GM12878 (cell line): ENCODE results near the gene IL17RB. TPM values are rescaled to one million over a fixed set of nuclear protein-coding genes. Genes with fewer than 3 reads are reported as not detected.

Source experiments
- ATAC-seq: fragments of 200-7000 bp; cut with Tn5 transposase; 3 replicates; pipeline ENCODE4 v1.9.1; 2020; ENCODE audit warnings: mild to moderate bottlenecking, moderate library complexity
- BruUV-seq: library from RNA; stranded (reverse); fragments of 400-500 nt; replicated peaks from 2 replicates; lab custom pipeline; 2021; lab: Mats Ljungman, UMichigan
- CTCF ChIA-PET: fragments of 300-600 bp; sonication (Branson Sonifier 250); formaldehyde crosslinking; extraction: SDS; loops from one replicate; lab custom pipeline; 2021; ENCODE audit warnings: inconsistent platforms; lab: Yijun Ruan, JAX
- POLR2A ChIA-PET: fragments of 350-600 bp; formaldehyde crosslinking; extraction: SDS; loops from one replicate; lab custom pipeline; 2021; ENCODE audit warnings: inconsistent platforms; lab: Charles Lee
- RAD21 ChIA-PET: fragments of 300-600 bp; sonication (Branson Sonifier 250); formaldehyde crosslinking; loops from one replicate; lab custom pipeline; 2023; ENCODE audit warnings: antibody characterized with exemption; ENCODE audit not compliant: unreplicated experiment; lab: Charles Lee
- SMC1A ChIA-PET: fragments of 300-600 bp; sonication (Branson Sonifier 250); formaldehyde crosslinking; loops from one replicate; lab custom pipeline; 2023; ENCODE audit not compliant: unreplicated experiment, uncharacterized antibody; lab: Charles Lee
- DNase-seq: peaks from one replicate; pipeline ENCODE4 v3.0.0-alpha.2; 2011; ENCODE audit warnings: low read depth, low spot score
- FAIRE-seq: peaks from 3 replicates; lab custom pipeline; 2011; peaks lifted over from hg19 to GRCh38; lab: Jason Lieb, UNC
- H2AFZ ChIP-seq: 2 replicates; pipeline ENCODE4 v1.6.0; 2011; ENCODE audit warnings: low read depth, low read length, control low read depth; ENCODE audit not compliant: control insufficient read depth
- H3K27ac ChIP-seq: 2 replicates; pipeline ENCODE4 v1.5.1; 2011; ENCODE audit warnings: control low read depth; ENCODE audit not compliant: control insufficient read depth, insufficient read depth
- H3K27me3 ChIP-seq, 2 experiments: replicated peaks in 1 of 2; 2 replicates each; pipeline versions ENCODE4 v1.6.0 to v1.6.1; 2011; ENCODE audit warnings: low read length in 1 of 2; ENCODE audit not compliant: control insufficient read depth in 2 of 2, insufficient read depth in 2 of 2
- H3K36me3 ChIP-seq, 2 experiments: 2 replicates each; pipeline ENCODE4 v1.5.1; 2011; ENCODE audit warnings: low read length in 1 of 2; ENCODE audit not compliant: control insufficient read depth in 2 of 2, insufficient read depth in 2 of 2
- H3K4me1 ChIP-seq: 2 replicates; pipeline ENCODE4 v1.6.1; 2011; ENCODE audit warnings: mild to moderate bottlenecking, low read length, moderate library complexity, mixed read lengths; ENCODE audit not compliant: control insufficient read depth, insufficient read depth
- H3K4me2 ChIP-seq: 2 replicates; pipeline ENCODE4 v1.6.0; 2011; ENCODE audit warnings: control low read depth; ENCODE audit not compliant: control insufficient read depth, insufficient read depth
- H3K4me3 ChIP-seq: fragments of 200-600 bp; sonication (generic); 2 replicates; pipeline ENCODE4 v1.5.1; 2016
- H3K79me2 ChIP-seq: 2 replicates; pipeline ENCODE4 v1.6.0; 2011; ENCODE audit warnings: low read length; ENCODE audit not compliant: control insufficient read depth, insufficient read depth
- H3K9ac ChIP-seq: 2 replicates; pipeline ENCODE4 v1.8.0; 2011; ENCODE audit warnings: low read length, control low read depth, mixed read lengths; ENCODE audit not compliant: control insufficient read depth, insufficient read depth
- H3K9me3 ChIP-seq: replicated peaks from 3 replicates; pipeline ENCODE4 v1.5.1; 2011; ENCODE audit warnings: mild to moderate bottlenecking, low read length; ENCODE audit not compliant: control insufficient read depth, insufficient read depth
- H4K20me1 ChIP-seq: 2 replicates; pipeline ENCODE4 v1.6.0; 2011; ENCODE audit not compliant: control insufficient read depth, insufficient read depth
- CBX5 ChIP-seq: sonication (generic); IDR thresholded peaks from 2 replicates; pipeline ENCODE4 v1.6.1; 2016; ENCODE audit warnings: low read depth, moderate library complexity, mild to moderate bottlenecking, inconsistent platforms
- CHD4 ChIP-seq: fragments of 200-600 bp; sonication (generic); IDR thresholded peaks from 2 replicates; pipeline ENCODE4 v1.6.1; 2016; ENCODE audit warnings: mild to moderate bottlenecking
- CREB1 ChIP-seq: IDR thresholded peaks from 2 replicates; pipeline ENCODE4 v1.6.1; 2012; ENCODE audit warnings: low read depth, mild to moderate bottlenecking, inconsistent platforms
- EP300 ChIP-seq, 2 experiments: fragments of 150-350 bp in 1 of 2; IDR thresholded peaks; 2 replicates each; pipeline ENCODE4 v1.6.1; 2011 to 2012; ENCODE audit warnings: low read depth in 2 of 2, low read length in 2 of 2, borderline replicate concordance in 1 of 2, improper control_type of control experiment in 1 of 2, inconsistent platforms in 1 of 2; ENCODE audit not compliant: control insufficient read depth in 1 of 2
- MXI1 ChIP-seq: fragments of 150-350 bp; IDR thresholded peaks from 2 replicates; pipeline ENCODE4 v1.6.1; 2011; ENCODE audit warnings: low read depth, mild to moderate bottlenecking, inconsistent platforms, low read length, improper control_type of control experiment
- PML ChIP-seq: IDR thresholded peaks from 2 replicates; pipeline ENCODE4 v1.6.1; 2012; ENCODE audit warnings: low read length, inconsistent platforms
- RFX5 ChIP-seq: IDR thresholded peaks from 2 replicates; pipeline ENCODE4 v1.6.1; 2011; ENCODE audit warnings: low read depth, low read length, improper control_type of control experiment
- RUNX3 ChIP-seq: IDR thresholded peaks from 2 replicates; pipeline ENCODE4 v1.6.1; 2012; ENCODE audit warnings: low read length, inconsistent platforms
- YY1 ChIP-seq: IDR thresholded peaks from 2 replicates; pipeline ENCODE4 v1.6.1; 2011; ENCODE audit warnings: low read depth, mild to moderate bottlenecking, low read length
- WGBS: methylation state at CpG from one replicate; pipeline ENCODE4 v1.1.6; 2016; ENCODE audit warnings: low lambda C conversion rate; ENCODE audit not compliant: insufficient replicate concordance, insufficient coverage; ENCODE audit errors: missing lambda C conversion rate; 5-methylcytosine and 5-hydroxymethylcytosine counted together
- in situ Hi-C: fragments of 300-500 bp; cut with MboI; formaldehyde crosslinking; loops from 9 replicates; pipeline ENCODE4 v1.14.3; 2018; ENCODE audit warnings: mixed read lengths
- intact Hi-C: fragments of 100-400 bp; cut with micrococcal nuclease; formaldehyde crosslinking; loops from one replicate; pipeline ENCODE4 v1.14.2; 2022; ENCODE audit not compliant: unreplicated experiment
- polyA plus RNA-seq, 11 experiments: library from polyadenylated mRNA; depleted of rRNA in 4 of 11; unstranded in 6 of 11; stranded (reverse) in 5 of 11; fragments of >200 nt; fragmentation: Nextera tagmentation in 4 of 11; fragmentation: Illumina TruSeq in 1 of 11; extraction: Ambion mirVana in 4 of 11; extraction: Trizol in 1 of 11; gene quantifications; 1 replicate in 1 of 11; 2 replicates in 10 of 11; pipeline versions ENCODE4 v1.2.1 to v1.2.3, GENCODE V29; 2011 to 2016; ENCODE audit warnings: inconsistent platforms in 2 of 11, missing spikeins in 2 of 11, low read depth in 1 of 11
- total RNA-seq, 4 experiments: library from RNA; depleted of rRNA in 3 of 4; stranded (reverse); fragments of >200 nt in 3 of 4; fragmentation: Illumina TruSeq in 1 of 4; extraction: Trizol in 1 of 4; gene quantifications; 2 replicates each; pipeline versions ENCODE4 v1.2.1 to v1.2.3, GENCODE V29; 2013 to 2021
- TF ChIP-seq, protein P1 (sequence below): fragments of 450-650 bp; IDR thresholded peaks from 2 replicates; pipeline ENCODE4 v1.6.1; 2017; ENCODE audit warnings: low read depth, mild to moderate bottlenecking, moderate library complexity
- TF ChIP-seq, protein P2 (sequence below): fragments of 450-650 bp; formaldehyde crosslinking; IDR thresholded peaks from 2 replicates; pipeline ENCODE4 v1.4.0; 2022; ENCODE audit warnings: mild to moderate bottlenecking, moderate library complexity
- TF ChIP-seq, protein P3 (sequence below): IDR thresholded peaks from 2 replicates; pipeline ENCODE4 v1.6.1; 2011; ENCODE audit warnings: low read depth, low read length, improper control_type of control experiment, borderline replicate concordance
- TF ChIP-seq, protein P4 (sequence below): fragments of 450-650 bp; IDR thresholded peaks from 2 replicates; pipeline ENCODE4 v1.6.1; 2017; ENCODE audit warnings: mild to moderate bottlenecking, moderate library complexity

The IL17RB gene
- total and polyA plus RNA-seq, 10 of the 15 experiments (the other 5 are each of a cell fraction or from before 2014, with no cell fraction given), result 1.9 to 17.2 (median 2.9) TPM

DNA sequence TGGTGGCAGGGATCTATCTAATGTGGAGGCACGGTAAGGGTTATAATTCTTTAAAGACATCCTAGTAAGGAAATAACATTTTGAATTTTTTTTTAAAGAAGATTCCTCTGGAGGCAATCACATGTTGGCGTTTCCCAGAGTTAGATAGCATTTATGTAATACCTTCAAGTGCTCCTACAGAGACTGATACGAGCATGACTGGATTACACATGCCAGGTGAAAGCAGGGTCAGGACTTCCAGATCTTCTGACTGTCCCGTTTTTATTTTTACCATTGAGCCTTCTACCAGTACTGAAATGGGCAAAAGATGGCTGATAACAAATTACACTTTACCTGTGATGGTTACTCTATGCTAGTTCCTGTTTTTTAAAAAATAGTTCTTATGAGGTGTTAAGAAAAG is 13.8 kb downstream of the IL17RB start (continued):
- TF ChIP-seq EP300 (IDR thresholded peaks at IDR 0.05; ENCODE audit: borderline replicate concordance in 1 of 2, control insufficient read depth in 1 of 2, low read depth in 2 of 2, low read length in 2 of 2), result no peak
- TF ChIP-seq, all 136 proteins: peak for 0

DNA sequence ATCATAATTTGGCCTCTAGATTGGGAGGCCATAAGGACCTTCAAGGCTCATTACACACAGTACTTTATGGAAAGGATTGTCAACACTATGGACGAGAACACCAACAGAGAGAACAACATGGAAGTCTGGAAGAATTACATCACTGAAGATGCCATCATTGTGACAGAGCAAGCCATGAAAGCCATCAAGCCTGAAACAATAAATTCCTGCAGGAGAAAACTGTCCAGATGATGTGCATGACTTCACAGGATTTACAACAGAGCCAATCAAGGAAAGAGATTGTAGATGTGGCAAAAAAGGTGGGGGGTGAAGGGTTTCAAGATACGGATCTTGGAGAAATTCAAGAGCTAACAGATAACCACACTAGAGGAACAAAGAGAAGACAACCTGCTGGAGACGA is 15.9 kb downstream of the IL17RB start:
- ChIA-PET RAD21 (no interaction called here), POLR2A (no interaction called here), SMC1A (interaction anchor here (2.5 kb wide), 1 partner anchor 132 kb away, joined by 7 read pairs; no protein-coding TSS in a partner anchor), CTCF (interaction anchor here (1.5 to 2.6 kb wide), 2 partner anchors 15 to 134 kb away, joined by 6 to 15 read pairs; no protein-coding TSS in a partner anchor)
- Histone ChIP-seq H3K79me2 (no peaks in the 10 kb centered on the region), H3K27ac (no peak overlapping the region), H3K4me1 (peaks cover 4% of the 10 kb centered on the region), H2AFZ (no peak overlapping the region), H3K4me2 (no peak overlapping the region), H3K4me3 (no peak overlapping the region), H3K27me3 (no peaks in the 10 kb centered on the region), H3K36me3 (peaks cover 0 to 10% of the 10 kb centered on the region in 2 experiments; a peak in 3 of 4 replicates), H3K9me3 (no peaks in the 10 kb centered on the region), H4K20me1 (no peaks in the 10 kb centered on the region), H3K9ac (no peak overlapping the region)
- BruUV-seq, result no TSS peak
- intact Hi-C loops (no loop called here), in situ Hi-C loops (no loop called here)
- FAIRE-seq, result no peak
- no peak for DNase-seq
- no peak for ATAC-seq
- WGBS, result 96% methylated on average over 3 of the region's 3 CpGs
- TF ChIP-seq, protein P1, sequence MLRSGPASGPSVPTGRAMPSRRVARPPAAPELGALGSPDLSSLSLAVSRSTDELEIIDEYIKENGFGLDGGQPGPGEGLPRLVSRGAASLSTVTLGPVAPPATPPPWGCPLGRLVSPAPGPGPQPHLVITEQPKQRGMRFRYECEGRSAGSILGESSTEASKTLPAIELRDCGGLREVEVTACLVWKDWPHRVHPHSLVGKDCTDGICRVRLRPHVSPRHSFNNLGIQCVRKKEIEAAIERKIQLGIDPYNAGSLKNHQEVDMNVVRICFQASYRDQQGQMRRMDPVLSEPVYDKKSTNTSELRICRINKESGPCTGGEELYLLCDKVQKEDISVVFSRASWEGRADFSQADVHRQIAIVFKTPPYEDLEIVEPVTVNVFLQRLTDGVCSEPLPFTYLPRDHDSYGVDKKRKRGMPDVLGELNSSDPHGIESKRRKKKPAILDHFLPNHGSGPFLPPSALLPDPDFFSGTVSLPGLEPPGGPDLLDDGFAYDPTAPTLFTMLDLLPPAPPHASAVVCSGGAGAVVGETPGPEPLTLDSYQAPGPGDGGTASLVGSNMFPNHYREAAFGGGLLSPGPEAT, result no peak
- TF ChIP-seq, protein P2, sequence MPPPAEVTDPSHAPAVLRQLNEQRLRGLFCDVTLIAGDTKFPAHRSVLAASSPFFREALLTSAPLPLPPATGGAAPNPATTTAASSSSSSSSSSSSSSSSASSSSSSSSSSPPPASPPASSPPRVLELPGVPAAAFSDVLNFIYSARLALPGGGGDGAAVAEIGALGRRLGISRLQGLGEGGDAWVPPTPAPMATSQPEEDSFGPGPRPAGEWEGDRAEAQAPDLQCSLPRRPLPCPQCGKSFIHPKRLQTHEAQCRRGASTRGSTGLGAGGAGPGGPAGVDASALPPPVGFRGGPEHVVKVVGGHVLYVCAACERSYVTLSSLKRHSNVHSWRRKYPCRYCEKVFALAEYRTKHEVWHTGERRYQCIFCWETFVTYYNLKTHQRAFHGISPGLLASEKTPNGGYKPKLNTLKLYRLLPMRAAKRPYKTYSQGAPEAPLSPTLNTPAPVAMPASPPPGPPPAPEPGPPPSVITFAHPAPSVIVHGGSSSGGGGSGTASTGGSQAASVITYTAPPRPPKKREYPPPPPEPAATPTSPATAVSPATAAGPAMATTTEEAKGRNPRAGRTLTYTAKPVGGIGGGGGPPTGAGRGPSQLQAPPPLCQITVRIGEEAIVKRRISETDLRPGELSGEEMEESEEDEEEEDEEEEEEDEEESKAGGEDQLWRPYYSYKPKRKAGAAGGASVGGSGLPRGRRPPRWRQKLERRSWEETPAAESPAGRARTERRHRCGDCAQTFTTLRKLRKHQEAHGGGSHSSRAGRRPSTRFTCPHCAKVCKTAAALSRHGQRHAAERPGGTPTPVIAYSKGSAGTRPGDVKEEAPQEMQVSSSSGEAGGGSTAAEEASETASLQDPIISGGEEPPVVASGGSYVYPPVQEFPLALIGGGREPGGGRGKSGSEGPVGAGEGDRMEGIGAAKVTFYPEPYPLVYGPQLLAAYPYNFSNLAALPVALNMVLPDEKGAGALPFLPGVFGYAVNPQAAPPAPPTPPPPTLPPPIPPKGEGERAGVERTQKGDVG, result no peak
- TF ChIP-seq YY1, result no peak
- no peak for TF ChIP-seq PML
- TF ChIP-seq, protein P3, sequence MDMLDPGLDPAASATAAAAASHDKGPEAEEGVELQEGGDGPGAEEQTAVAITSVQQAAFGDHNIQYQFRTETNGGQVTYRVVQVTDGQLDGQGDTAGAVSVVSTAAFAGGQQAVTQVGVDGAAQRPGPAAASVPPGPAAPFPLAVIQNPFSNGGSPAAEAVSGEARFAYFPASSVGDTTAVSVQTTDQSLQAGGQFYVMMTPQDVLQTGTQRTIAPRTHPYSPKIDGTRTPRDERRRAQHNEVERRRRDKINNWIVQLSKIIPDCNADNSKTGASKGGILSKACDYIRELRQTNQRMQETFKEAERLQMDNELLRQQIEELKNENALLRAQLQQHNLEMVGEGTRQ, result no peak
- TF ChIP-seq MXI1, result no peak
- TF ChIP-seq CBX5, result no peak
- no peak for TF ChIP-seq CREB1
- TF ChIP-seq, protein P4, sequence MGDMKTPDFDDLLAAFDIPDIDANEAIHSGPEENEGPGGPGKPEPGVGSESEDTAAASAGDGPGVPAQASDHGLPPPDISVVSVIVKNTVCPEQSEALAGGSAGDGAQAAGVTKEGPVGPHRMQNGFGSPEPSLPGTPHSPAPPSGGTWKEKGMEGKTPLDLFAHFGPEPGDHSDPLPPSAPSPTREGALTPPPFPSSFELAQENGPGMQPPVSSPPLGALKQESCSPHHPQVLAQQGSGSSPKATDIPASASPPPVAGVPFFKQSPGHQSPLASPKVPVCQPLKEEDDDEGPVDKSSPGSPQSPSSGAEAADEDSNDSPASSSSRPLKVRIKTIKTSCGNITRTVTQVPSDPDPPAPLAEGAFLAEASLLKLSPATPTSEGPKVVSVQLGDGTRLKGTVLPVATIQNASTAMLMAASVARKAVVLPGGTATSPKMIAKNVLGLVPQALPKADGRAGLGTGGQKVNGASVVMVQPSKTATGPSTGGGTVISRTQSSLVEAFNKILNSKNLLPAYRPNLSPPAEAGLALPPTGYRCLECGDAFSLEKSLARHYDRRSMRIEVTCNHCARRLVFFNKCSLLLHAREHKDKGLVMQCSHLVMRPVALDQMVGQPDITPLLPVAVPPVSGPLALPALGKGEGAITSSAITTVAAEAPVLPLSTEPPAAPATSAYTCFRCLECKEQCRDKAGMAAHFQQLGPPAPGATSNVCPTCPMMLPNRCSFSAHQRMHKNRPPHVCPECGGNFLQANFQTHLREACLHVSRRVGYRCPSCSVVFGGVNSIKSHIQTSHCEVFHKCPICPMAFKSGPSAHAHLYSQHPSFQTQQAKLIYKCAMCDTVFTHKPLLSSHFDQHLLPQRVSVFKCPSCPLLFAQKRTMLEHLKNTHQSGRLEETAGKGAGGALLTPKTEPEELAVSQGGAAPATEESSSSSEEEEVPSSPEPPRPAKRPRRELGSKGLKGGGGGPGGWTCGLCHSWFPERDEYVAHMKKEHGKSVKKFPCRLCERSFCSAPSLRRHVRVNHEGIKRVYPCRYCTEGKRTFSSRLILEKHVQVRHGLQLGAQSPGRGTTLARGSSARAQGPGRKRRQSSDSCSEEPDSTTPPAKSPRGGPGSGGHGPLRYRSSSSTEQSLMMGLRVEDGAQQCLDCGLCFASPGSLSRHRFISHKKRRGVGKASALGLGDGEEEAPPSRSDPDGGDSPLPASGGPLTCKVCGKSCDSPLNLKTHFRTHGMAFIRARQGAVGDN, result no peak
- no peak for TF ChIP-seq RUNX3
- no peak for TF ChIP-seq RFX5
- no peak for TF ChIP-seq CHD4
